ENCODE results near the gene APEX1. TPM values are rescaled to one million over a fixed set of nuclear protein-coding genes. Genes with fewer than 3 reads are reported as not detected.
"Not testable (repeated sequence)": the region's sequence is repeated elsewhere in the genome, so short reads cannot be mapped to it uniquely, and the experiment has no call there.

APEX1 gene
- total RNA-seq, 3 donors from 2014 or later, result 83.9 to 115 (median 93.8) TPM

- ATAC-seq, result no peak
- no peak for TF ChIP-seq CTCF (IDR thresholded peaks at IDR 0.05)
- intact Hi-C loops (cut with DNase I, micrococcal nuclease), result no loop called here
These were observed 18.7 kb upstream of the APEX1 start for GRCh38 chr14:20436363-20436755.

GRCh38 chr14:20438664-20439063, 16.4 kb upstream of the APEX1 start:
- no peak for TF ChIP-seq CTCF (IDR thresholded peaks at IDR 0.05)
- H3K4me1 ChIP-seq (ENCODE audit: low read depth), result no peaks in the 10 kb centered on the region
- ATAC-seq (no peak), DNase-seq (no peak)
- intact Hi-C loops (cut with DNase I, micrococcal nuclease), result no loop called here
- no peaks in the 10 kb centered on the region for H3K36me3 ChIP-seq (ENCODE audit: low read depth)
- H3K4me3 ChIP-seq, result no peak overlapping the region
- no peaks in the 10 kb centered on the region for H3K9me3 ChIP-seq

More at GRCh38 chr14:20436363-20436755, 18.7 kb upstream of the APEX1 start:
- Histone ChIP-seq H3K9me3 (no peaks in the 10 kb centered on the region), H3K4me1 (ENCODE audit: low read depth) (no peaks in the 10 kb centered on the region), H3K36me3 (ENCODE audit: low read depth) (no peaks in the 10 kb centered on the region), H3K4me3 (no peak overlapping the region)
- no peak for DNase-seq

DNA sequence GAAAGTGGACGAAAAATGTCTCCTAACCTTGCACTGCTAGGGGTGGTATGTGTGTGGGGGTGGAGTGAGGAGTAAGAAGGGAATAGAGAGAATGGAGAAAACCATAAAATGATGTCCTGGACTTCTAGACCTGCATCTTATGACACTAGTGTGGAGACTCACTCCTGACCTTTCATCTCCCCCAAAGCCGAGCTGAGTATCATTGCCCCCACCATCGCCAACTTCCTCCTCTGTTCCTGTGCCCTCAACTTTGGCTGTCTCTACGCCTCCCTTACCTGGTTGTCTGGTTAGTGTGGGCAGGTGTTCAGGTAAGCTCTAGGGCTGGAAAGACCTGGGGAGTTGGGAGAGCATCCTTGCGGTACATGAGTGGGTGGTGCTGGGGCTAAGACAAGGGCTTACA, 14.6 kb upstream of the APEX1 start:
- ATAC-seq, result no peak
- H3K4me1 ChIP-seq (ENCODE audit: low read depth), result no peaks in the 10 kb centered on the region
- no peaks in the 10 kb centered on the region for H3K9me3 ChIP-seq
- DNase-seq, result no peak
- H3K36me3 ChIP-seq (ENCODE audit: low read depth), result no peaks in the 10 kb centered on the region
- no peak for TF ChIP-seq CTCF (IDR thresholded peaks at IDR 0.05)
- intact Hi-C loops (cut with DNase I, micrococcal nuclease), result no loop called here
- no peak overlapping the region for H3K4me3 ChIP-seq

DNA sequence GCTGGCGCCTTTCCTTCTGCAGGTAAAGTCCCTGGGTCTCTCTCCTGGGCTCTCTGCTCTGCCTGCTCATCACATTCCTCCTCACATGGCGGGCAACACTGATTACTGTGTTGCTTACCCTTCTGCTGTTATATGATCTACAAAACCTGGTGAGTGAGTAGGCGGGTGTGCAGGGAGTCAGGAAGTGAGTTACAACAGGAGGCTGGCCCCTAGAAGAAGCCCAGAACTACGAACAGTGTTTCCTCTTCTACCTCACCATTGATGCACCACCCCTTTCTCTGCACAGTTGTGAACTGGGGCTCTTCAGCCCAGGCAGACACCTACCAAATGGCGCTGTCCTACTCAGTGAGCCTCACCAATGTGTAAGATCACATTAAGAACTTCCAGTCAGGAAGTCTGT, 14.1 kb upstream of the APEX1 start:
- DNase-seq (no peak), ATAC-seq (peak; percentile 37)
- H3K4me1 ChIP-seq (ENCODE audit: low read depth), result no peaks in the 10 kb centered on the region

GRCh38 chr14:20441461-20441860, 13.6 kb upstream of the APEX1 start:
- Histone ChIP-seq H3K36me3 (ENCODE audit: low read depth) (no peaks in the 10 kb centered on the region), H3K4me3 (no peak overlapping the region), H3K9me3 (no peaks in the 10 kb centered on the region), H3K4me1 (ENCODE audit: low read depth) (no peaks in the 10 kb centered on the region)
- intact Hi-C loops (cut with DNase I, micrococcal nuclease), result no loop called here
- DNase-seq, result no peak
- no peak for ATAC-seq
- no peak for TF ChIP-seq CTCF (IDR thresholded peaks at IDR 0.05)

More for the DNA sequence above, 14.1 kb upstream of the APEX1 start:
- Histone ChIP-seq H3K4me3 (no peak overlapping the region), H3K9me3 (no peaks in the 10 kb centered on the region), H3K36me3 (ENCODE audit: low read depth) (no peaks in the 10 kb centered on the region)
- no peak for TF ChIP-seq CTCF (IDR thresholded peaks at IDR 0.05)
- intact Hi-C loops (cut with DNase I, micrococcal nuclease), result no loop called here

GRCh38 chr14:20443650-20444049, 11.4 kb upstream of the APEX1 start:
- ATAC-seq; H3K36me3 ChIP-seq (ENCODE audit: low read depth); H3K9me3 ChIP-seq; DNase-seq; H3K4me3 ChIP-seq; intact Hi-C loops (cut with DNase I, micrococcal nuclease); H3K4me1 ChIP-seq (ENCODE audit: low read depth): not testable (repeated sequence)
